OCI-LY3 (cell line): ENCODE measurements around the gene LOXHD1.

ENCODE experiments used
- H2AFZ ChIP-seq: fragments of 200-600, 300-600 bp; shearing (Covaris generic); 2 replicates; pipeline ENCODE4 v1.6.0; 2014; ENCODE audit warnings: antibody characterized with exemption, low read depth, low read length
- H3K27ac ChIP-seq: fragments of 200-600, 300-600 bp; sonication (generic); 2 replicates; pipeline ENCODE4 v1.5.1; 2014; ENCODE audit warnings: mild to moderate bottlenecking, low read length, moderate library complexity, mixed read lengths
- H3K27me3 ChIP-seq: fragments of 200-600, 300-600 bp; sonication (generic); 2 replicates; pipeline ENCODE4 v1.6.1; 2014; ENCODE audit warnings: low read depth, low read length, mixed read lengths
- H3K36me3 ChIP-seq: fragments of 200-600, 300-600 bp; sonication (generic); replicated peaks from 2 replicates; pipeline ENCODE3; 2014; ENCODE audit warnings: low read depth, low read length, mixed read lengths
- H3K4me1 ChIP-seq: fragments of 300-600, 200-600 bp; sonication (generic); 2 replicates; pipeline ENCODE4 v1.6.1; 2014; ENCODE audit warnings: low read length, mixed read lengths
- H3K4me2 ChIP-seq: fragments of 200-600, 300-600 bp; sonication (generic); 2 replicates; pipeline ENCODE4 v1.6.1; 2014; ENCODE audit warnings: low read length, mixed read lengths
- H3K4me3 ChIP-seq: fragments of 300-600, 200-600 bp; sonication (generic); 2 replicates; pipeline ENCODE4 v1.5.1; 2014; ENCODE audit warnings: antibody characterized with exemption, mild to moderate bottlenecking, low read length, moderate library complexity
- H3K79me2 ChIP-seq: fragments of 300-600, 200-600 bp; shearing (Covaris generic); 2 replicates; pipeline ENCODE4 v1.6.1; 2014; ENCODE audit warnings: mild to moderate bottlenecking, low read length, mixed read lengths
- H3K9ac ChIP-seq: fragments of 300-600, 200-600 bp; shearing (Covaris generic); 2 replicates; pipeline ENCODE4 v1.6.0; 2014; ENCODE audit warnings: mild to moderate bottlenecking, low read length, moderate library complexity
- H3K9me3 ChIP-seq: fragments of 200-600, 300-600 bp; shearing (Covaris generic); 2 replicates; pipeline ENCODE4 v1.6.1; 2014; ENCODE audit warnings: low read length, mixed read lengths; ENCODE audit not compliant: insufficient read depth
- H4K20me1 ChIP-seq: fragments of 200-600, 300-600 bp; sonication (generic); 2 replicates; pipeline ENCODE4 v1.6.1; 2016; ENCODE audit warnings: low read length, mixed read lengths; ENCODE audit not compliant: insufficient read depth
- EZH2phosphoT487 ChIP-seq: fragments of 200-600 bp; shearing (Covaris generic); IDR thresholded peaks from 2 replicates; pipeline ENCODE4 v1.6.1; 2018; ENCODE audit warnings: antibody characterized with exemption, mixed run types, low read depth
- TF ChIP-seq, protein P1 (sequence below): fragments of 200-600, 300-600 bp; sonication (generic); IDR thresholded peaks from 2 replicates; pipeline ENCODE4 v1.5.1; 2014; ENCODE audit warnings: antibody characterized with exemption, low read length, low read depth

The LOXHD1 gene

DNA sequence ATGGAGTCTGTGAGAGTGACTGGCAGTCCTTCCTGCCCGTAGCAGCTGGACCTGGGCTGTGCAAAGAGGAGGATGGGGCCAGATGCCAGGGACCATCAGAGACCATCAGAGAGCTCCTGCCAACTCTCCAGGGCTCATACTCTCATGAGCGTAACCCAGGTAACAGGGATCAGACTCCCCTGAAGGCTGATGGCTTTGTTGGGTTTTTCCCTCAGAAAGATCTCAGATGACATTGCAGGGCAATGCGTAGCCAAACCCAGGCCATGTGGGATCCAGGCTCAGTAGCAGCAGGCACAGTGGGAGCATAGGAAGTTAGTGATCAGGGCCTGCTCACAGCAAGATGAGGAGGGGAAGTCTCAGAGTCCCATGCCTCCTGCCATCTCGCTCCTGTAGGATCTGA, 218.0 kb downstream of the LOXHD1 start:
- no peak overlapping the region for H3K4me3 ChIP-seq
- no peaks in the 10 kb centered on the region for H3K9me3 ChIP-seq
- H3K27ac ChIP-seq, result no peak overlapping the region
- H3K4me2 ChIP-seq, result no peak overlapping the region
- no peak for TF ChIP-seq EZH2phosphoT487
- TF ChIP-seq, protein P1, sequence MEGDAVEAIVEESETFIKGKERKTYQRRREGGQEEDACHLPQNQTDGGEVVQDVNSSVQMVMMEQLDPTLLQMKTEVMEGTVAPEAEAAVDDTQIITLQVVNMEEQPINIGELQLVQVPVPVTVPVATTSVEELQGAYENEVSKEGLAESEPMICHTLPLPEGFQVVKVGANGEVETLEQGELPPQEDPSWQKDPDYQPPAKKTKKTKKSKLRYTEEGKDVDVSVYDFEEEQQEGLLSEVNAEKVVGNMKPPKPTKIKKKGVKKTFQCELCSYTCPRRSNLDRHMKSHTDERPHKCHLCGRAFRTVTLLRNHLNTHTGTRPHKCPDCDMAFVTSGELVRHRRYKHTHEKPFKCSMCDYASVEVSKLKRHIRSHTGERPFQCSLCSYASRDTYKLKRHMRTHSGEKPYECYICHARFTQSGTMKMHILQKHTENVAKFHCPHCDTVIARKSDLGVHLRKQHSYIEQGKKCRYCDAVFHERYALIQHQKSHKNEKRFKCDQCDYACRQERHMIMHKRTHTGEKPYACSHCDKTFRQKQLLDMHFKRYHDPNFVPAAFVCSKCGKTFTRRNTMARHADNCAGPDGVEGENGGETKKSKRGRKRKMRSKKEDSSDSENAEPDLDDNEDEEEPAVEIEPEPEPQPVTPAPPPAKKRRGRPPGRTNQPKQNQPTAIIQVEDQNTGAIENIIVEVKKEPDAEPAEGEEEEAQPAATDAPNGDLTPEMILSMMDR, result no peak
- no peaks in the 10 kb centered on the region for H3K79me2 ChIP-seq
- no peaks in the 10 kb centered on the region for H3K36me3 ChIP-seq
- H4K20me1 ChIP-seq, result no peaks in the 10 kb centered on the region
- no peak overlapping the region for H3K9ac ChIP-seq
- H3K4me1 ChIP-seq, result peaks cover 5% of the 10 kb centered on the region; the same call in 1 of the 2 replicates
- H3K27me3 ChIP-seq, result peaks cover 4% of the 10 kb centered on the region
- H2AFZ ChIP-seq, result no peak overlapping the region

GRCh38 chr18:46437061-46437460, 220.0 kb downstream of the LOXHD1 start:
- Histone ChIP-seq H3K4me3 (no peak overlapping the region), H3K9me3 (no peaks in the 10 kb centered on the region), H3K9ac (no peak overlapping the region), H3K36me3 (no peaks in the 10 kb centered on the region), H3K27me3 (no peaks in the 10 kb centered on the region), H3K27ac (no peak overlapping the region), H3K4me2 (no peak overlapping the region), H3K79me2 (no peaks in the 10 kb centered on the region), H4K20me1 (no peaks in the 10 kb centered on the region), H3K4me1 (peaks cover 5% of the 10 kb centered on the region; the same call in 1 of the 2 replicates), H2AFZ (no peak overlapping the region)
- no peak for TF ChIP-seq EZH2phosphoT487
- TF ChIP-seq, protein P1, result no peak

GRCh38 chr18:46436621-46437020, 220.4 kb downstream of the LOXHD1 start:
- TF ChIP-seq, protein P1, result no peak
- no peak for TF ChIP-seq EZH2phosphoT487
- no peaks in the 10 kb centered on the region for H3K79me2 ChIP-seq
- H3K9me3 ChIP-seq, result no peaks in the 10 kb centered on the region
- H3K4me3 ChIP-seq, result no peak overlapping the region
- no peak overlapping the region for H3K9ac ChIP-seq
- H4K20me1 ChIP-seq, result no peaks in the 10 kb centered on the region
- no peaks in the 10 kb centered on the region for H3K27me3 ChIP-seq
- H2AFZ ChIP-seq, result no peak overlapping the region
- H3K4me2 ChIP-seq, result no peak overlapping the region
- H3K27ac ChIP-seq, result no peak overlapping the region
- peaks cover 5% of the 10 kb centered on the region; the same call in 1 of the 2 replicates for H3K4me1 ChIP-seq
- H3K36me3 ChIP-seq, result no peaks in the 10 kb centered on the region

GRCh38 chr18:46435031-46435430, 222.0 kb downstream of the LOXHD1 start:
- Histone ChIP-seq H3K36me3 (no peaks in the 10 kb centered on the region), H3K27me3 (0 out of 2 replicates have a peak, but pooled peaks cover 5% of the 10 kb centered on the region), H3K9me3 (no peaks in the 10 kb centered on the region), H2AFZ (no peak overlapping the region), H3K4me1 (peaks cover 9% of the 10 kb centered on the region), H3K4me3 (no peak overlapping the region), H3K27ac (no peak overlapping the region), H3K4me2 (no peak overlapping the region), H4K20me1 (no peaks in the 10 kb centered on the region), H3K79me2 (no peaks in the 10 kb centered on the region), H3K9ac (no peak overlapping the region)
- TF ChIP-seq, protein P1, result no peak
- TF ChIP-seq EZH2phosphoT487, result no peak
